Hematopoietic multipotent progenitor cell treated with erythropoietin and hydrocortisone succinate and interleukin-3 and kit ligand, for 8 days (in vitro differentiated cells): ENCODE results near the gene NTSR1.

Source experiments
- DNase-seq: peaks from one replicate; pipeline ENCODE4 v3.0.0-alpha.2; 2015

Gene NTSR1

GRCh38 chr20:62806383-62807050 is 97.9 kb downstream of the NTSR1 start:
- no peak for DNase-seq

DNA sequence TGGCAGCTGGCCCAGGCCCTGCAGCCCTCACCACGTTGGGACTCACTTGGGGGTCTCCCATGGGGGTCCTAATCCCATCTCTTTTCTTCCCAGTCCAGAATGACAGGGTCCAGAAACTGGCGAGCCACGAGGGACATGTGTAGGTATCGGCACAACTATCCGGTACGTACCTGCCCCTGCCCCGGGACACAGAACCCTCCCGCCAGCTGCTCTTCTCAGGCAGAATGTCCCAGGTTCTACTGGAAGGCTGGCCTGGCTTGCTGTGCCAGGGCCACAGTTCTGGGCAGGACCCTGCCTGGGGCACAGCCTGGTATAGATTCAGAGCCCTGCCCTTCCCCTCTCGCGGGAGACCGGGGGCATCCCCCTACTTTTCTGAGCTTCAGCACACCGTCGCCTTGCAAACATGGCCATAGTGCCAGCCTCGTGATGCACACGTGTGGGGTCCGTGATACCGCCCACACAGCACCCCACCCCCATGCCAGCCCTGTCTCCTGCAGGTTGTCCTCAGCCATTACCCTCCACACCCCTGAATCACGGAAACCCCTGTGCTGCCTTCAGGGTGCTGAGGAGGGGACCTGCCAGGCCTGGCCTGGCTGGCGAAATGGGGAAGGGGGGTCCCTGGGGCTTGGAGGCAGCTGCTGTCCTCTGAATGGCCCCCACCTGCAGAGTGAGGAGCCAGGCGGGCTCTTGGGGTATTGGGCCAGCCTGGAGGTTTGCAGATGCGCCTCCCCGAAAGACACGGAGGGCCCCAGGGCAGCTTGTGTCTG is 99.0 kb downstream of the NTSR1 start:
- DNase-seq = no peak

- peak; percentile 69 for DNase-seq
These were observed 99.7 kb downstream of the NTSR1 start for GRCh38 chr20:62808211-62808865.

DNA sequence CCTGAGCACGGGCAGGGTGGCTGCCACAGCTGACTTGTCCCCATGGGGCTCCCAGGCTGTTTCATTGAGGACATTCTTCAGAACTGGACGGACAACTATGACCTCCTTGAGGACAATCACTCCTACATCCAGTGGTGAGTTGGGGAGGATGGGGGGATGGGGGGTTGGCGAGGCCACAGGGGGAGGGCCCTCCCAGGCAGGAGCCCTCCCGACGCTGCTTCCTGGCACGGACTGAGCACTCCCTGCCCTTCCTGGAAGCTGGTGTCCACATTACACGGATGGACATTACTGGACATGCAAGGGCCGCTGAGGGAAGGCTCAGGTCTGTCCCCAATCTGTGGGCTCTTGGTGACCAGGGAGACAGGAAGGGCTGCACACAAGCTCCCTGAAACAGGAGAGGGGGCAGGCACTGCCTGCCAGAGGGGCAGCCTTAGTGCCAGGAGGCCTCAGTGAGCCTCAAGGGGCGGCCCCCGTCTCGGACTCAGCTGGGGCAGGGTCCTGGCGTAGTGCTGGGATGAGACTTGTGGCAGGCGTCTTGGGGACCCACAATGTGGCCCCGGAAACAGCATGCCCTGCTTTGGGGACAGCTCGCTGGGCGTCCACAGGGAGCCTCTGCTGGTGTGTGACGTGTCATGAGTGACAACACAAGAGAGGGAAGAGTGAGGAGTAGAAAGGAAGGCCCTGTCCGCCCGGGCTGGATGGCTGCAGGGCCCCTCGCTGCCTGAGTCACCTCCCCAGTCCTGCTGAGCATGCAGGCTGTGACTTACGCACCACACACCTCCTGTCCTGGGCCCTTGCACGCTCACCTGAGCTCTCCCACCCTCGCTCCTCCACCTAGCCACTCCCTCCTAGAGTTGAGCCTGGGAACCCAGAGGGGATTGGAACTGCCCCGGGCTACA is 101.1 kb downstream of the NTSR1 start:
- DNase-seq = no peak

- no peak for DNase-seq
These were observed 102.7 kb downstream of the NTSR1 start for GRCh38 chr20:62811320-62811719.

- no peak for DNase-seq
These were observed 103.1 kb downstream of the NTSR1 start for GRCh38 chr20:62811720-62812119.
